H1 (cell line): ENCODE results near the gene MYBPH. TPM values are rescaled to one million over a fixed set of nuclear protein-coding genes. Genes with fewer than 3 reads are reported as not detected.

Experiments
- CTCF ChIA-PET: fragments of 300-600 bp; sonication (Branson Sonifier 250); formaldehyde crosslinking; loops from one replicate; lab custom pipeline; 2021; ENCODE audit not compliant: partially characterized antibody; lab: Charles Lee
- POLR2A ChIA-PET: fragments of 300-600 bp; sonication (Branson Sonifier 250); formaldehyde crosslinking; loops from one replicate; lab custom pipeline; 2021; ENCODE audit warnings: inconsistent platforms; ENCODE audit not compliant: partially characterized antibody; lab: Charles Lee
- DNase-seq, 2 experiments: peaks; one replicate each; pipeline versions ENCODE4 v3.0.0 to v3.0.0-alpha.2; 2010 to 2022; ENCODE audit warnings: low spot score in 2 of 2, low read depth in 1 of 2, mixed read lengths in 1 of 2
- FAIRE-seq: peaks from 2 replicates; lab custom pipeline; 2011; peaks lifted over from hg19 to GRCh38; lab: Jason Lieb, UNC
- H2AFZ ChIP-seq: 2 replicates; pipeline ENCODE4 v1.8.1; 2012; ENCODE audit warnings: low read length, inconsistent platforms
- H2AK5ac ChIP-seq: 2 replicates; pipeline ENCODE4 v1.6.1; 2013; ENCODE audit warnings: low read depth, low read length
- H2BK120ac ChIP-seq: replicated peaks from 2 replicates; pipeline ENCODE3; 2013; ENCODE audit warnings: low read depth, low read length, inconsistent platforms
- H2BK12ac ChIP-seq: 2 replicates; pipeline ENCODE4 v1.6.1; 2013; ENCODE audit warnings: low read depth, low read length
- H2BK15ac ChIP-seq: 2 replicates; pipeline ENCODE4 v1.6.1; 2013; ENCODE audit warnings: low read length
- H2BK20ac ChIP-seq: 2 replicates; pipeline ENCODE4 v1.6.1; 2013; ENCODE audit warnings: low read length
- H2BK5ac ChIP-seq: 2 replicates; pipeline ENCODE4 v1.6.1; 2013; ENCODE audit warnings: low read depth, low read length
- H3K14ac ChIP-seq: 2 replicates; pipeline ENCODE4 v1.6.1; 2013; ENCODE audit warnings: inconsistent platforms; ENCODE audit not compliant: insufficient read length
- H3K18ac ChIP-seq: 2 replicates; pipeline ENCODE4 v1.6.1; 2013; ENCODE audit warnings: low read length; ENCODE audit errors: extremely low read depth
- H3K23ac ChIP-seq: 2 replicates; pipeline ENCODE4 v1.6.1; 2013; ENCODE audit warnings: inconsistent platforms; ENCODE audit not compliant: insufficient read length
- H3K23me2 ChIP-seq: 2 replicates; pipeline ENCODE4 v1.6.1; 2013; ENCODE audit warnings: low read depth, low read length
- H3K27ac ChIP-seq: 2 replicates; pipeline ENCODE4 v1.6.1; 2011; ENCODE audit warnings: low read depth, low read length, inconsistent platforms
- H3K27me3 ChIP-seq, 4 experiments: replicated peaks in 1 of 4; 1 replicate in 1 of 4; 2 replicates in 3 of 4; pipeline versions ENCODE4 v1.6.1 to v1.8.1; 2011 to 2013; ENCODE audit warnings: low read length in 3 of 4, mild to moderate bottlenecking in 3 of 4, inconsistent platforms in 2 of 4, mixed read lengths in 2 of 4, moderate library complexity in 1 of 4; ENCODE audit not compliant: control insufficient read depth in 3 of 4, insufficient read depth in 3 of 4; ENCODE audit errors: extremely low read depth in 1 of 4
- H3K36me3 ChIP-seq, 4 experiments: 2 replicates each; pipeline versions ENCODE4 v1.6.1 to v1.8.1; 2011 to 2013; ENCODE audit warnings: mild to moderate bottlenecking in 4 of 4, low read length in 3 of 4, moderate library complexity in 2 of 4, control low read depth in 1 of 4, inconsistent platforms in 1 of 4; ENCODE audit not compliant: insufficient read depth in 4 of 4, control insufficient read depth in 2 of 4
- H3K4ac ChIP-seq: replicated peaks from 2 replicates; pipeline ENCODE3; 2013; ENCODE audit warnings: low read length, low read depth, mixed read lengths, inconsistent platforms; ENCODE audit not compliant: insufficient read length
- H3K4me1 ChIP-seq, 4 experiments: replicated peaks in 1 of 4; 1 replicate in 1 of 4; 2 replicates in 3 of 4; pipeline versions ENCODE4 v1.6.1 to v1.8.1; 2011 to 2013; ENCODE audit warnings: low read length in 3 of 4, inconsistent platforms in 2 of 4, mixed read lengths in 1 of 4; ENCODE audit not compliant: insufficient read depth in 4 of 4, control insufficient read depth in 3 of 4
- H3K4me2 ChIP-seq, 2 experiments: 2 replicates each; pipeline versions ENCODE4 v1.6.1 to v1.8.1; 2011 to 2013; ENCODE audit warnings: low read depth in 2 of 2, low read length in 2 of 2, control low read depth in 1 of 2, inconsistent platforms in 1 of 2, mild to moderate bottlenecking in 1 of 2; ENCODE audit not compliant: insufficient read depth in 1 of 2
- H3K4me3 ChIP-seq, 4 experiments: fragments of 200-600, 300-600 bp in 1 of 4; sonication (generic), shearing (Covaris generic), sonication (Bioruptor Twin) in 1 of 4; 2 replicates each; pipeline versions ENCODE4 v1.5.1 to v1.8.1; 2011 to 2016; ENCODE audit warnings: low read length in 4 of 4, low read depth in 3 of 4, control low read depth in 2 of 4, inconsistent platforms in 2 of 4, mild to moderate bottlenecking in 2 of 4, mixed read lengths in 1 of 4, moderate library complexity in 1 of 4; ENCODE audit not compliant: insufficient read depth in 2 of 4; ENCODE audit errors: extremely low read depth in 1 of 4
- H3K56ac ChIP-seq: replicated peaks from 2 replicates; pipeline ENCODE3; 2013; ENCODE audit warnings: low read depth, mild to moderate bottlenecking, mixed read lengths, low read length, inconsistent platforms; ENCODE audit not compliant: insufficient read length
- H3K79me1 ChIP-seq: 2 replicates; pipeline ENCODE4 v1.6.1; 2013; ENCODE audit warnings: low read depth, low read length, control low read depth
- H3K79me2 ChIP-seq, 2 experiments: 2 replicates each; pipeline versions ENCODE4 v1.6.1 to v1.8.1; 2012 to 2013; ENCODE audit warnings: low read length in 2 of 2, mild to moderate bottlenecking in 2 of 2, inconsistent platforms in 1 of 2; ENCODE audit not compliant: insufficient read depth in 2 of 2, control insufficient read depth in 1 of 2
- H3K9ac ChIP-seq, 4 experiments: replicated peaks in 1 of 4; 1 replicate in 1 of 4; 2 replicates in 3 of 4; pipeline versions ENCODE4 v1.6.1 to v1.8.1; 2011 to 2013; ENCODE audit warnings: low read depth in 3 of 4, low read length in 3 of 4, control low read depth in 2 of 4, mild to moderate bottlenecking in 2 of 4, moderate library complexity in 2 of 4, inconsistent platforms in 1 of 4; ENCODE audit errors: extremely low read depth in 1 of 4
- H3K9me3 ChIP-seq, 2 experiments: 2 replicates each; pipeline versions ENCODE4 v1.6.1 to v1.8.1; 2012 to 2013; ENCODE audit warnings: mild to moderate bottlenecking in 2 of 2, moderate library complexity in 2 of 2, control low read depth in 1 of 2, inconsistent platforms in 1 of 2, low read depth in 1 of 2, low read length in 1 of 2, mixed read lengths in 1 of 2; ENCODE audit not compliant: insufficient read depth in 2 of 2
- H4K20me1 ChIP-seq, 2 experiments: replicated peaks in 1 of 2; 2 replicates each; pipeline versions ENCODE3 to v1.8.1; 2011 to 2013; ENCODE audit warnings: inconsistent platforms in 2 of 2, low read length in 2 of 2, mild to moderate bottlenecking in 1 of 2; ENCODE audit not compliant: insufficient read depth in 2 of 2, control insufficient read depth in 1 of 2
- H4K5ac ChIP-seq: 2 replicates; pipeline ENCODE4 v1.6.1; 2013; ENCODE audit warnings: low read length, low read depth, mixed read lengths, inconsistent platforms; ENCODE audit not compliant: insufficient read length
- H4K8ac ChIP-seq: 2 replicates; pipeline ENCODE4 v1.8.0; 2013; ENCODE audit warnings: mild to moderate bottlenecking, moderate library complexity, low read length, inconsistent platforms; ENCODE audit not compliant: insufficient read depth; ENCODE audit errors: extremely low read depth
- H4K91ac ChIP-seq: replicated peaks from 2 replicates; pipeline ENCODE3; 2013; ENCODE audit warnings: low read length, mixed read lengths, inconsistent platforms; ENCODE audit not compliant: insufficient read length
- WGBS, 2 experiments: shearing (Covaris generic) in 1 of 2; methylation state at CpG; one replicate each; pipeline versions ENCODE4 v1.1.6 to v1.1.7; 2013 to 2015; ENCODE audit warnings: low lambda C conversion rate in 2 of 2, mixed read lengths in 2 of 2, inconsistent platforms in 1 of 2, low coverage in 1 of 2, missing lambda C conversion rate in 1 of 2; ENCODE audit not compliant: insufficient replicate concordance in 2 of 2, insufficient coverage in 1 of 2, insufficient read length in 1 of 2; ENCODE audit errors: extremely low coverage in 1 of 2, missing lambda C conversion rate in 1 of 2; 5-methylcytosine and 5-hydroxymethylcytosine counted together
- polyA plus RNA-seq, 7 experiments: library from polyadenylated mRNA; depleted of rRNA in 3 of 7; stranded (reverse) in 5 of 7; unstranded in 2 of 7; fragments of >200 nt in 5 of 7; fragments of 200-250 nt in 2 of 7; gene quantifications; 1 replicate in 5 of 7; 2 replicates in 1 of 7; 4 replicates in 1 of 7; pipeline versions ENCODE4 v1.2.1 to v1.2.3, GENCODE V29; 2011 to 2013; ENCODE audit warnings: missing spikeins in 2 of 7, mixed read lengths in 2 of 7
- total RNA-seq: library from RNA; stranded (reverse); fragmentation: NEBNext Ultra II Directional; extraction: Animal tissue kit (Norgen Biotek cat#: 25700); gene quantifications from 2 replicates; pipeline ENCODE4 v1.2.1, GENCODE V29; 2021

Gene MYBPH
- total and polyA plus RNA-seq, 2 of the 8 experiments (the other 6 are each of a cell fraction or from before 2014, with no cell fraction given): not detected

GRCh38 chr1:203173566-203173965 is 2.1 kb downstream of the MYBPH start:
- H3K79me1 ChIP-seq: no peaks in the 10 kb centered on the region
- 78% methylated on average over 5 of the region's 5 CpGs; no CpG with 5 or more reads in 1 of the 2 experiments for WGBS, 2 experiments
- no peak overlapping the region for H2BK20ac ChIP-seq
- H3K9ac ChIP-seq: no peak overlapping the region
- H3K27ac ChIP-seq: no peak overlapping the region
- no peak overlapping the region for H4K5ac ChIP-seq
- no peak overlapping the region for H2BK12ac ChIP-seq
- no peak overlapping the region for H2BK5ac ChIP-seq
- no peak overlapping the region for H3K4ac ChIP-seq
- no peak overlapping the region for H4K8ac ChIP-seq
- H3K9me3 ChIP-seq: no peaks in the 10 kb centered on the region
- no peaks in the 10 kb centered on the region for H3K27me3 ChIP-seq
- no peaks in the 10 kb centered on the region for H3K36me3 ChIP-seq
- H3K56ac ChIP-seq: no peak overlapping the region
- H3K14ac ChIP-seq: no peak overlapping the region
- DNase-seq (no peak), FAIRE-seq (no peak)
- H2BK120ac ChIP-seq: no peak overlapping the region
- peaks cover 0 to 7% (median 3%) of the 10 kb centered on the region in 4 experiments; a peak in 4 of 7 replicates for H3K4me1 ChIP-seq
- no peaks in the 10 kb centered on the region for H3K79me2 ChIP-seq
- H3K4me3 ChIP-seq: no peak overlapping the region
- H2AFZ ChIP-seq: no peak overlapping the region
- no peak overlapping the region for H3K23ac ChIP-seq
- POLR2A ChIA-PET: interaction anchor here (1.1 to 1.6 kb wide), 3 partner anchors 56 to 134 kb away, joined by 3 to 6 read pairs (median 3); no protein-coding TSS in a partner anchor
- H4K20me1 ChIP-seq: no peaks in the 10 kb centered on the region
- no peak overlapping the region for H3K4me2 ChIP-seq
- H3K18ac ChIP-seq: no peak overlapping the region
- no peak overlapping the region for H2AK5ac ChIP-seq
- no peaks in the 10 kb centered on the region for H3K23me2 ChIP-seq
- H2BK15ac ChIP-seq: 0 out of 2 replicates have a peak overlapping the region, but pooled peaks have one; percentile 72
- CTCF ChIA-PET: interaction anchor here (0.7 to 16.8 kb wide), 30 partner anchors 10 to 146 kb away, joined by 3 to 511 read pairs (median 8); partner anchors contain the start of genes ADORA1, CHI3L1 and MYOG
- H4K91ac ChIP-seq: no peak overlapping the region
